Measurements from ENCODE around the gene ARID1B.

The ARID1B gene

GRCh38 chr6:156946370-156946936, 169.3 kb downstream of the ARID1B start:
- no peak for TF ChIP-seq CTCF (IDR thresholded peaks at IDR 0.05; ENCODE audit: low read depth, low read length)
- in situ Hi-C loops (cut with HindIII; ENCODE audit: low sequenced_read_pairs): no loop called here
- no peak for DNase-seq (ENCODE audit: low read depth, low spot score)
- no peak overlapping the region for H3K4me3 ChIP-seq (ENCODE audit: low read depth, low read length)

- TF ChIP-seq CTCF (IDR thresholded peaks at IDR 0.05; ENCODE audit: low read depth, low read length): no peak
- DNase-seq (ENCODE audit: low read depth, low spot score): no peak
- in situ Hi-C loops (cut with HindIII; ENCODE audit: low sequenced_read_pairs): no loop called here
- no peak overlapping the region for H3K4me3 ChIP-seq (ENCODE audit: low read depth, low read length)
Measured at GRCh38 chr6:156948277-156948676, 171.1 kb downstream of the ARID1B start.

- no peak overlapping the region for H3K4me3 ChIP-seq (ENCODE audit: low read depth, low read length)
- in situ Hi-C loops (cut with HindIII; ENCODE audit: low sequenced_read_pairs): no loop called here
- TF ChIP-seq CTCF (IDR thresholded peaks at IDR 0.05; ENCODE audit: low read depth, low read length): no peak
- peak; percentile 87 for DNase-seq (ENCODE audit: low read depth, low spot score)
Measured at GRCh38 chr6:156948807-156949206, 171.6 kb downstream of the ARID1B start.

- H3K4me3 ChIP-seq (ENCODE audit: low read depth, low read length): no peak overlapping the region
- TF ChIP-seq CTCF (IDR thresholded peaks at IDR 0.05; ENCODE audit: low read depth, low read length): no peak
- in situ Hi-C loops (cut with HindIII; ENCODE audit: low sequenced_read_pairs): no loop called here
- DNase-seq (ENCODE audit: low read depth, low spot score): peak; percentile 69
Measured at GRCh38 chr6:156949376-156949775, 172.2 kb downstream of the ARID1B start.

- no peak for DNase-seq (ENCODE audit: low read depth, low spot score)
- H3K4me3 ChIP-seq (ENCODE audit: low read depth, low read length): no peak overlapping the region
- TF ChIP-seq CTCF (IDR thresholded peaks at IDR 0.05; ENCODE audit: low read depth, low read length): no peak
- in situ Hi-C loops (cut with HindIII; ENCODE audit: low sequenced_read_pairs): no loop called here
Measured at GRCh38 chr6:156950084-156950483, 172.9 kb downstream of the ARID1B start.

- H3K4me3 ChIP-seq (ENCODE audit: low read depth, low read length): no peak overlapping the region
- in situ Hi-C loops (cut with HindIII; ENCODE audit: low sequenced_read_pairs): no loop called here
- TF ChIP-seq CTCF (IDR thresholded peaks at IDR 0.05; ENCODE audit: low read depth, low read length): no peak
- no peak for DNase-seq (ENCODE audit: low read depth, low spot score)
Measured at GRCh38 chr6:156950531-156950930, 173.4 kb downstream of the ARID1B start.

GRCh38 chr6:156952401-156952800, 175.2 kb downstream of the ARID1B start:
- H3K4me3 ChIP-seq (ENCODE audit: low read depth, low read length): no peak overlapping the region
- no peak for TF ChIP-seq CTCF (IDR thresholded peaks at IDR 0.05; ENCODE audit: low read depth, low read length)
- DNase-seq (ENCODE audit: low read depth, low spot score): no peak
- in situ Hi-C loops (cut with HindIII; ENCODE audit: low sequenced_read_pairs): no loop called here
